CD4-positive, alpha-beta T cell treated with Interferon alpha-2 for 1 hour (primary cell): ENCODE measurements around the gene IMMP2L.
"Not testable (repeated sequence)": the region's sequence is repeated elsewhere in the genome, so short reads cannot be mapped to it uniquely, and the experiment has no call there.

Experiments
- DNase-seq, 2 donors: peaks; one replicate each; pipeline ENCODE4 v3.0.0-alpha.2; 2020 to 2022

IMMP2L gene

DNA sequence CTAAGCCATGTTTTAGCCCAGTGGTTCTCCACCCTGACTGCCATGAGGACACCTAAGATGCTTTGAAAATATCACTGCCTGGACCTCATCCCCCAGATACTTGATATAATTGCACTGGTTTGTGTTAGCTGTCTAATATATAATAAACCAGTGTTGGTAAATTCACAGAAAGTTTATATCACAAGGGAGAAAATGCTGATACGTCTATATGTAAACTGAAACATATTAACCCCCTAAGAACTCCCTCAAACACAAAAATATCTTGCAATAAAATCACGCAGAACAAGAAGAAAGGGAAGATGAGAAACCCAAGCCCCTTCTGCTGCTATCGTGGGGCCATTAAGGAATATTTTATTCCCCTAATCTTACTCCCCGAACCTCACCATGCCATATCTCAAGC lies 8.2 kb downstream of the IMMP2L start:
- no peak for DNase-seq

GRCh38 chr7:111541067-111541466 lies 21.2 kb downstream of the IMMP2L start:
- no peak for DNase-seq

DNA sequence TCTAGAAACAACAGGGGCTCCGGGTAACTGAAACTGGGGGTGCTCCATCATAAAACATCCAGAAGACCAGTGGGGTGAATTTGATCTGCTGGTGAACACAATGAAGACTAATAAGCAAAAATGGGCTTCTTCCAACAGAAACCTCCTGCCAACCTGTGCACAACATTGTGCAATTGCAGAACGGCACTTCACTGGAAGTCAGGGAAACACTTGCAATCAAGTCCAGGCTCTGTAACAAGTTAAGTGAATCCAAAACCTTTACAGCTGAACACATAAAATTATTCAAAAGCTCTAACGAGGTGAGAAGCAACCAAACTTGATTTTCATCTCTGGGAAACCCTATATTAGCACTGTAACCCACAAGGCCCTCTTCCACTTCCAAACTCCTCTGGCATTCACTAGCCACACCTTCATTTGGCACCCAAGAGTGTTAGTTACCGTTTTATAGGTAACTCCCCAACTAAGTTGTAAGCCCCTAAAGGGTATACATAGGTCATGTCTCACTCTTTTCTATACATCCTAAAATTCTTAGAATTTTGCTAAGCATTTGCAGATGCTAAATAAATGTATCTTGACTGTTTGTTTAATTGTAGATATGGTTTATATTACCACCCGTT lies 22.0 kb downstream of the IMMP2L start:
- DNase-seq = no peak

- DNase-seq = no peak
These were observed 25.2 kb downstream of the IMMP2L start for GRCh38 chr7:111537134-111537533.

GRCh38 chr7:111535142-111535870 lies 27.0 kb downstream of the IMMP2L start:
- no peak for DNase-seq

DNA sequence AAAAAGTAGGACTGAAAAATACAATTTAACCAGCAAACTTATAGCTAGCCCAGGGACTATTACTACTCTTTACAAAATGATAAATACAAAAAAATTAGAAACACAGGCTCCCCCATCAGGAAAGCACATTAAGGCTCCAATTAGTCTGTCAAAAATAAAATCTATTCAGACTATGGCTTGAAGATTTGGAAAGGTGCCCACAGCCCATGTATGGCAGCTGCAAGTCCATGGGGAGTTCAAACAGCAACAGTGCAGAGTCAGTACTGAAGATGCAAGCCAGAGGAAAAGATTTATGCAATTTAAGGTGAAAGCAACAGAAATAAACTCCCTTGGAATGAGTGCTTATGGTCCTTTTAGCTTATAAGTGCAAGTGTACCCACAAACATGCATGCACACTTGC lies 29.7 kb downstream of the IMMP2L start:
- DNase-seq = no peak

GRCh38 chr7:111531993-111532392 lies 30.3 kb downstream of the IMMP2L start:
- DNase-seq = no peak

GRCh38 chr7:111530356-111530668 lies 32.0 kb downstream of the IMMP2L start:
- DNase-seq = no peak

GRCh38 chr7:111529507-111530355 lies 32.6 kb downstream of the IMMP2L start:
- DNase-seq = no peak

DNA sequence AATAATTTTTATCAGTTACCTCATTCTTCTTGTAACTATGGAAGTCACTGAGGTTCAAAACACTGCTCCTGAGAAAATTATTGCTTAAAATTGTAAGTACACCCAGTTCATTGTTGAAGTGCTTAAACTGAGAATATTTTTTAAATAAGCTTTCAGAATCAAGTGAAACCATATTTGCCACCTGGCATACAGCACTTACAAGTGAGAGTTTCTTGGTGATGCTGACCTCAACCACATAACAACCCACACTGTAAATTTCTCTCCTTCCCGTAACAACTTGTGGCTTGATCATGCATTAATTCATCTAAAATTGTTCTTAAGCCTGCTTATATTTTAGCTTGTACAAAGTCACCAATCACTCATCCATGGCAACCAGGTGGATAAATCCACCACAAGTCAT lies 34.0 kb downstream of the IMMP2L start:
- no peak for DNase-seq

- no peak for DNase-seq
These were observed 34.7 kb downstream of the IMMP2L start for GRCh38 chr7:111527545-111527944.

GRCh38 chr7:111525100-111525499 lies 37.2 kb downstream of the IMMP2L start:
- no peak for DNase-seq

DNA sequence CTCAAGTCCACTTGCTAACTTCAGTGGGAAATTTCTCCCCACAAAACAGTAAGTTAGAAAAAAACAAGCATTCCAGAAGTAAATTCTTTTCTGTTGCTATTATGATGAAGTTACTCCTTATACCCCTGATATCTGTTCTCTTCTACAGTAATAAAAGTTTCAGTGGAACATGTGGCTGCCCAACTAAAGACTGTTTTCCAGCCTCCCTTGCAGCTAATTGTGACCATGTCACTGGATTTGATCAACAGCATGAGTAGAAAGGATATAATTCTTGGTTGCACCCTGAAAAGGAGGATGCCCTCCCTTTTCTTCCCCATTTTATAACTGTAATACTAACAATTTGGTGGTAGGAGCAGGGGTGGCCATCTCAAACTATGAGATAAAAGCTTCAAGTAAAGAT lies 40.6 kb downstream of the IMMP2L start:
- no peak for DNase-seq

DNA sequence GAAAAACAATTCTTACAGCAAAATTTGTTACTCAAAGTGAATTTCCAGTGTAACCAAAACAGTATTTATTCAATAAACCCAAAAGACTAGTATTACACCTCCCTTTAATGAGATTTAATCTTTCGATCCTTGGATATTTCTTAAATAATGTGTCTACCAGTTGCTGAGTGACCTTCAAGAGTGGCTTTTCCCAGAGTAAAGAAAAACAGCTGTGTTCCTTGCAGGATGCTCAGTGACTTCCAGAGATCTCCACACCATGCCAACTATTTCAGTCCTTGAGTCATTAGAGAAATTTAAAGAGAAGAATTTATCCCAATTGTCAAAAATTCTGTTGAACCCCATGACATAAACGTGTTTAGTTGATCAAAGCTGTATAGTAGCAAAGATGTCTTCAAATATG lies 44.0 kb downstream of the IMMP2L start:
- no peak for DNase-seq

GRCh38 chr7:111517549-111517951 lies 44.7 kb downstream of the IMMP2L start:
- no peak for DNase-seq

GRCh38 chr7:111516612-111517011 lies 45.7 kb downstream of the IMMP2L start:
- DNase-seq = no peak

- no peak for DNase-seq
These were observed 48.7 kb downstream of the IMMP2L start for GRCh38 chr7:111513566-111513965.

GRCh38 chr7:111511845-111512244 lies 50.4 kb downstream of the IMMP2L start:
- no peak for DNase-seq

GRCh38 chr7:111510584-111511378 lies 51.5 kb downstream of the IMMP2L start:
- DNase-seq = no peak

- DNase-seq = no peak
These were observed 52.2 kb downstream of the IMMP2L start for GRCh38 chr7:111510062-111510461.

- no peak for DNase-seq
These were observed 53.0 kb downstream of the IMMP2L start for GRCh38 chr7:111509288-111509687.

- DNase-seq = no peak
These were observed 53.9 kb downstream of the IMMP2L start for GRCh38 chr7:111508387-111508786.

DNA sequence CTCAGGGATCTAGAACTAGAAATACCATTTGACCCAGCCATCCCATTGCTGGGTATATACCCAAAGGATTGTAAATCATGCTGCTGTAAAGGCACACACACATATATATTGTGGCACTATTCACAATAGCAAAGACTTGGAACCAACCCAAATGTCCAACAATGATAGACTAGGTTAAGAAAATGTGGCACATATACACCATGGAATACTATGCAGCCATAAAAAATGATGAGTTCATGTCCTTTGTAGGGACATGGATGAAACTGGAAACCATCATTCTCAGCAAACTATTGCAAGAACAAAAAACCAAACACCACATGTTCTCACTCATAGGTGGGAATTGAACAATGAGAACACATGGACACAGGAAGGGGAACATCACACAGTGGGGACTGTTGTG lies 56.9 kb downstream of the IMMP2L start:
- DNase-seq = not testable (repeated sequence)
